Limb (tissue), 2 donors: ENCODE data around the gene STAT3.
"Not testable (repeated sequence)": the region's sequence is repeated elsewhere in the genome, so short reads cannot be mapped to it uniquely, and the experiment has no call there.

ENCODE experiments used
- DNase-seq, 2 donors: peaks; one replicate each; pipeline ENCODE4 v3.0.0-alpha.2; 2016; ENCODE audit errors: extremely low spot score in 2 of 2

The STAT3 gene

DNA sequence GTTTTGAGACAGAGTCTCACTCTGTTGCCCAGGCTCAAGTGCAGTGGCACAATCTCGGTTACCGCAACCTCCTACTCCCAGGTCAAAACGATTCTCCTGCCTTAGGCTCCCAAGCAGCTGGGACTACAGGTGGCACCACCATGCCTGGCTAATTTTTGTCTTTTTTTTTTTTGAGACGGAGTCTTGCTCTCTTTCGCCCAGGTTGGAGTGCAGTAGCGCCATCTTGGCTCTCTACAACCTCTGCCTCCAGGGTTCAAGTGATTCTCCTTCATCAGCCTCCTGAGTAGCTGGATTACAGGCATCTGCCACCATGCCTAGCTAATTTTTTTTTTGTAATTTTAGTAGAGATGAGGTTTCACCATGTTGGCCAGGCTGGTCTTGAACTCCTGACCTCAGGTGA lies 70.3 kb downstream of the STAT3 start:
- DNase-seq, result not testable (repeated sequence)

DNA sequence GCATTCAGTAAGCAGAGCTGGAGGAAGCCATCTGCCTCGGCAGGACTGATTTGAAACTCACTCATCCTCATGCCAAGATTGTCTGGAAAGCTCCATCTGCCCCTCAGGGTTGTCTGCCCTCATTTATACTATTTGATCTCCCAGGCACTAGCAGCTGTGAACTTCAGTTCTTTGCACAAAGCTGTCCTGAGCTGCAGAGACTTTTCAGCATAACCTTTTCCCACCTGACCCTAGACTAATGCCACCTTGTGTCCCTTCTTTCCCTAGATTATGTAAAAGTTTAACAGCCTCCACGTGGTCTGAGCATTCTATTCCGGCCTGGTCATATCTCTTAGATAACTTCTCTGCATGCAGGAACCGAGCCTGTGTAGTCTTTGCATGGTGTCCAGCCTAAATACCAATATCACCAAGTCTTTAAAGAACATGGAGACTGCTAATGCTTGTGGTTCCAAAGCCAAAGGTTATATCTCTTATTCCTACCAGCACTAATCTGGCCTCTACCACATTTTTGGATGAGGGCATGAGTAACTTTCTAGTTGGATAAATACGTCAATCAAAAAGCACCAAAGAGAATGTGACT lies 70.9 kb downstream of the STAT3 start:
- no peak for DNase-seq

- DNase-seq, result no peak
These were observed 71.5 kb downstream of the STAT3 start for GRCh38 chr17:42316755-42317154.

- no peak for DNase-seq
These were observed 72.7 kb downstream of the STAT3 start for GRCh38 chr17:42315402-42316156.

- no peak for DNase-seq
These were observed 74.3 kb downstream of the STAT3 start for GRCh38 chr17:42313773-42314566.

- DNase-seq, result no peak
These were observed 74.9 kb downstream of the STAT3 start for GRCh38 chr17:42313389-42313772.

- DNase-seq, result peak; percentile 87 to 89
These were observed 75.7 kb downstream of the STAT3 start for GRCh38 chr17:42312285-42313130.

- no peak for DNase-seq
These were observed 76.3 kb downstream of the STAT3 start for GRCh38 chr17:42312035-42312284.

GRCh38 chr17:42311240-42312034 lies 76.8 kb downstream of the STAT3 start:
- DNase-seq, result peak; percentile 80 to 88

GRCh38 chr17:42310787-42311215 lies 77.4 kb downstream of the STAT3 start:
- DNase-seq, result no peak

DNA sequence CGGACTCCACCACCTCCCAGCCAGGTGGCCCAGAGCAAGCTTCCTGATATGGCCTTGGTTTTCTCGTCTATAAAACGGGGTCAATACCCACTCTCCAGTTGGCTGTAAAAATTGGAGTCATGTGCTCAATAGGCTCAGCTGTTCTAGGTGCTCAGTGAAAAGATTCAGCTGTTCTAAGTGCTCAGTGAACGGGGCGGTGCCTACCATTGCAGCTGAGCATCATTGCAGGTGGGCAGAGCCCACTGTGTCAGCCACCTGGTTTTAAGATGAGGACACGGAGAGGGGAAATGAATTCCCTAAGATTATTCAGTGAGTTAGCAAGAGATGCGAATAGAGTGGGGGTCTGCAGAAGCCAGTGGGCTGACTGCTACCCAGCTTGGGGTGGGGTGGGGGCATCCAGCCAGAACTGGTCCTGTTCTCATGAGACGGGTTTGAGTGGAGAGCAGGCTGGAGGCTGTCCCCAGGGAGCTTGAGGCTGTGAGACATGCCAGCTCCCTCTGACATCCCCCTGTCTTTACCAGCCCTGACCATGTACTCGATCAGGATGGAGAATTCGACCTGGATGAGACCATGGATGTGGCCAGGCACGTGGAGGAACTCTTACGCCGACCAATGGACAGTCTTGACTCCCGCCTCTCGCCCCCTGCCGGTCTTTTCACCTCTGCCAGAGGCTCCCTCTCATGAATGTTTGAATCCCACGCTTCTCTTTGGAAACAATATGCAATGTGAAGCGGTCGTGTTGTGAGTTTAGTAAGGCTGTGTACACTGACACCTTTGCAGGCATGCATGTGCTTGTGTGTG lies 78.1 kb downstream of the STAT3 start:
- DNase-seq, result no peak

DNA sequence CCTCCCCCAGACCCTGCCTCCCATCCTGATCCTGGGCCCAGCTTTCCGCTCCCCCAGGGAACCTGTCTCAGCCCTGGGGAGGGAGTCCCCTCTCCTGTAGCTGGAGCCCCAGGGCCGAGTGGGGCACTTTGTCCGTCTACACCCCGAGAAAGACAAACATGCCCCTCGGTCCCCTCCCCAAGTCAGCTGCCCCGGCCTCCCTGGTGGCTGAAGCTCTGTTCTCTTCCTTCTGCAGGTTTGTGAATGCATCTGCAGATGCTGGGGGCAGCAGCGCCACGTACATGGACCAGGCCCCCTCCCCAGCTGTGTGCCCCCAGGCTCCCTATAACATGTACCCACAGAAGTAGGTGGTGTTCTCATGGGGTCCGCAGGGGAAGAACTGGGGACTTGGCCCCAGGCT lies 79.1 kb downstream of the STAT3 start:
- no peak for DNase-seq

GRCh38 chr17:42308446-42308845 lies 79.8 kb downstream of the STAT3 start:
- DNase-seq, result no peak

DNA sequence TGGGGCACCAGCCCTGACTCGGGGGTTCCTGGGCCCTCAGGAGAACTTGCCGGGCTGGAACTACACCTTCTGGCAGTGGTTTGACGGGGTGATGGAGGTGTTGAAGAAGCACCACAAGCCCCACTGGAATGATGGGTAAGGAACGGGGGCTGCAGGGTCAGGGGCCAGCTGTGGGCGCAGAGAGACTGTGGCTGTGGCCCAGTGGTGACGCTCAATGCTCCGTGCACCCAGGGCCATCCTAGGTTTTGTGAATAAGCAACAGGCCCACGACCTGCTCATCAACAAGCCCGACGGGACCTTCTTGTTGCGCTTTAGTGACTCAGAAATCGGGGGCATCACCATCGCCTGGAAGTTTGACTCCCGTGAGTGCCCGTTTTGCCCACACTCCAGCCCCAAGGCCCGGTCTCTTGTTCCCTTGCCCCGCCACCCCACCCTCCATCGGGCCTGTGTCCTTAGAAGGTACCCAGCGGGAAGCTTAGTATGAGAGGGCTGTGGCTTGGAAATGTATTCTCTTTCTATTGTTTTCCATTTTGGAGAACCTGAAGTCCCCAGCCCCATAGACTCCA lies 80.8 kb downstream of the STAT3 start:
- no peak for DNase-seq

DNA sequence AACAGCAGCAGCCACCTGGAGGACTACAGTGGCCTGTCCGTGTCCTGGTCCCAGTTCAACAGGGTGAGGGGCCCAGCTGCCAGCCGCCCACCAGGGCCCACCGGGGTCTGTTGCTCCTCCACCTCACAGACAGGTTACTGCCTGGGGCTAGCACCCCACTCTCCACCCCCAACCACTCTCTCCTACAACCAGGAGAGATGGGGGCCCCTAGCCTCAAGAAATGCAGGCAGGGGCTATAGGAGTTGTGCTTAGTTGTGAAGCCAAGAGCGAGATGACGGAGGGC lies 81.9 kb downstream of the STAT3 start:
- no peak for DNase-seq

DNA sequence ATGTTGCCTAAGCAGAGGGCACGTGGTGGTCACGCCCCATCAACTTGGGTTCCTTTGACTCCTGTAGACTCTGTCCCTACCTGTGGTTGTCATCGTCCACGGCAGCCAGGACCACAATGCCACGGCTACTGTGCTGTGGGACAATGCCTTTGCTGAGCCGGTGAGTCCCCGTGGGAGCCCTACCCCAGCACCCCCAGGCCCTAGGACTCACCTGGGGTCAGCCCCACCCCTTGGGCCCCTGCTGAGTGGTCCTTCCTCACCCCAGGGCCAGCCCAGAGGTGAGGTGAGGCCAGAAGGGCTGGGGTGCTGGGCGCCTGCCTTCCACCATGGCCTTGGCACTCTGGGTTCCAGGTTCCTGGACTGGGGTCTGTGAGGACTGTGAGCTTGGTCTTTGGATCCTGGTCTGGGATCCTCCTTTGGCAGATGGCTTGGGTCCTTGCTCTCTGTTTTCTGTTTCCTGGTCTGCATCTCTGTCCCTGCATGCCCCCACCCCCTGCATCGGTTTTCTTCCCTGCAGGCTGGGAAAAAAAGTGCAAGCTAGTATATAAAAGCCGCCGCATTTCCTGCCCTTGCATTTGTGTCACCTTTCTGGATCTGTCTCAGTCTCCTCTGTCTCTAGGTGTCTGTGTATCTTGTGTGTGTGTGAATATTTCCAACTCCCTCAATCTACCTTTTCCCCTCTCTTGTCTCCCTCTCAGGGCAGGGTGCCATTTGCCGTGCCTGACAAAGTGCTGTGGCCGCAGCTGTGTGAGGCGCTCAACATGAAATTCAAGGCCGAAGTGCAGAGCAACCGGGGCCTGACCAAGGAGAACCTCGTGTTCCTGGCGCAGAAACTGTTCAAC lies 82.5 kb downstream of the STAT3 start:
- DNase-seq, result no peak

- DNase-seq, result not testable (repeated sequence)
These were observed 83.3 kb downstream of the STAT3 start for GRCh38 chr17:42305031-42305330.

DNA sequence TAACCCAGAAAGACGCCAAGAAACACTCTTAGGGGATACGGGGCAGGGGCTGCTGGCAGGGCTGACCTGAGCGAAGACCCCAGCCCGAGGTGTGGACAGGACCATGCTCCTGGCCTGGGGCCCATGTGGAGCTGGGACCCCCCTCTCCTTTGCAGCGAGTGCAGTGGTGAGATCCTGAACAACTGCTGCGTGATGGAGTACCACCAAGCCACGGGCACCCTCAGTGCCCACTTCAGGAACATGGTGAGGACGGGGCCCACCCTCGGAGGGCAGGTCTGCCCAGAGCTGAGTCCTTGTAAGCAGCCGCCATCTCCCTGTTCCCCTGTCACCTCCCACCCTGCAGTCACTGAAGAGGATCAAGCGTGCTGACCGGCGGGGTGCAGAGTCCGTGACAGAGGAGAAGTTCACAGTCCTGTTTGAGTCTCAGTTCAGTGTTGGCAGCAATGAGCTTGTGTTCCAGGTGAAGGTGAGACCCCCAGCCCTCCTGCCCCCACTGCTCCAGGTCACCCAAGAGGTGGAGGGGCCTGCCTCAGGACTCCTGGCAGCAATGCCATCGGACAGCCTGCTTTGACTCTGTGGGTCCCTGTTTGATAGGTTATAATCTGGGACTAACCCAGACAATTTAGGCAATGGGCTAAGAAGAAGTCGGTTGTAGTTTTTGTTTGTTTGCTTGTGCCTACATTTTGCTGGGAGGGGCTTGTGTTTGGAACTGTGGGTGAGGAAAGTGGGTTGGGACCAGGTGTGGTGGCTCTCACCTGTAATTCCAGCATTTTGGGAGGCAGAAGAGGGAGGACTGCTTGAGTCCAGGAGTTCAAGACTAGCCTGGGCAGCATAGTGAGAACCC lies 83.8 kb downstream of the STAT3 start:
- DNase-seq, result no peak

GRCh38 chr17:42303694-42304093 lies 84.5 kb downstream of the STAT3 start:
- DNase-seq, result no peak
